ENCODE measurements around the gene SLC38A10.
A peak's percentile ranks its signal among the peaks of the same experiment; 100 is the strongest.

Gene SLC38A10

DNA sequence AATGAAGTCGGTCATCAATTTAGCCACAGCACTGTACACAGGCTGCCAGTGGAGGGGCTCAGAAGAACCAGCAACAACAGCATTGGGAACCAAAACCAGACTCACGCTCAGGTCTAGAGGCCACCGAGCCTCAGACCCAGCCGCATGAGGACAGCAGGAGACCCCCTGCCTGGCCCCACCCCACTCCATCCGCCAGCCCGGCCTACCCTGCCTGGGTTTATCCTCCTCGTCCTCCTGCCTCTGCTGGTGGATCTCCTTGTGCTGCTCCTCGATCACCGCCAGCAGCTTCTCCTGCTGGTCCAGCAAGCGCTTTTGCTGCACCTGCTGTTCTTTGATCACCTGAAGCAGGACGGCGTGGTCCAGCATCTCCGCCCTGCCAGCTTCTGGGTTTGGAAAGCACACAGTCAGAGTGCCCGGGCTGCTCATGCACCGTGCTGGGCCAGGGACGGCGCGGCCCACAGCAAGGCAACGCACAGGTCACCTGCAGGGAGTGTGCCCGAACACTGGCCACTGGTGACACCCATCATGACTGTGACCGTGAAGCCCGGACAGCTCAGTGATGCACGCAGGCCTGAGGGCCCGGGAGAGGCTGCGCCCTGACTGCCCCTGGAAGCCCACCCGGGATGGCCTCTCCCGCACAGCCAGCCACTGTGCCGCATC lies 48.3 kb downstream of the SLC38A10 start:
- Histone ChIP-seq H3K9me3 (replicated peaks in 1 of 11) (peaks cover 0 to 10% (median 0%) of the 10 kb centered on the region in 11 experiments; a peak in 6 of 22 replicates), H3K4me1 (peaks cover 0 to 54% (median 46%) of the 10 kb centered on the region in 10 experiments; a peak in 17 of 20 replicates), H3K4me3 (no peak overlapping the region), H3K27me3 (peaks cover 0 to 3% (median 0%) of the 10 kb centered on the region in 11 experiments; a peak in 2 of 22 replicates), H3K36me3 (peaks cover 13 to 57% (median 35%) of the 10 kb centered on the region in 11 experiments; a peak in 21 of 22 replicates), H3K9ac (no peak overlapping the region; a peak in 1 of 22 replicates), H3K4me2 (no peak overlapping the region), H4K20me1 (peaks cover 8 to 87% (median 72%) of the 10 kb centered on the region in 11 experiments; a peak in 21 of 22 replicates), H3K27ac (no peak overlapping the region)
- no peak for TF ChIP-seq Cebpa-rat (IDR thresholded peaks at IDR 0.05)

DNA sequence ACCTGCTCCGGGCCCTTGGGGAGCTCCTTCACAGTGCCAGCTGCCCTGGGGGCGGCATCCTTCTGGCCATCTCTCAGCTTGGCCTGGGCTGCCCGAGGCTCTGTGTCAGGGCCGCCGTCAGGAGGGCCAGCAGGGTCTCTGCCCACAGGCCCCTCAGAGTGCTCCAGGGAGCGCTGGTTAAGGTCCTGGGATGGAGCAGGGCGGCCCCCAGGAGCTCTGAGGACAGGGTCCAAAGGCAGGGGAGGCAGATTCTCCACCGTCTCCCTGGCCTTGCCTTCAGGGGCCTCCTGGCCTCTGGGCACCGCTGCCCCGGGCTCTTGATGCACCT lies 48.8 kb downstream of the SLC38A10 start:
- Histone ChIP-seq H3K4me3 (no peak overlapping the region), H3K4me1 (peaks cover 0 to 54% (median 45%) of the 10 kb centered on the region in 10 experiments; a peak in 19 of 20 replicates), H4K20me1 (peaks cover 6 to 87% (median 72%) of the 10 kb centered on the region in 11 experiments; a peak in 21 of 22 replicates), H3K27ac (no peak overlapping the region), H3K9ac (peak overlapping the region in 1 of 11 experiments; percentile 9; a peak in 1 of 22 replicates), H3K9me3 (replicated peaks in 1 of 11) (peaks cover 0 to 10% (median 0%) of the 10 kb centered on the region in 11 experiments; a peak in 6 of 22 replicates), H3K36me3 (peaks cover 17 to 62% (median 36%) of the 10 kb centered on the region in 11 experiments; a peak in 21 of 22 replicates), H3K27me3 (peaks cover 0 to 3% (median 0%) of the 10 kb centered on the region in 11 experiments; a peak in 2 of 22 replicates), H3K4me2 (no peak overlapping the region)
- no peak for TF ChIP-seq Cebpa-rat (IDR thresholded peaks at IDR 0.05)

DNA sequence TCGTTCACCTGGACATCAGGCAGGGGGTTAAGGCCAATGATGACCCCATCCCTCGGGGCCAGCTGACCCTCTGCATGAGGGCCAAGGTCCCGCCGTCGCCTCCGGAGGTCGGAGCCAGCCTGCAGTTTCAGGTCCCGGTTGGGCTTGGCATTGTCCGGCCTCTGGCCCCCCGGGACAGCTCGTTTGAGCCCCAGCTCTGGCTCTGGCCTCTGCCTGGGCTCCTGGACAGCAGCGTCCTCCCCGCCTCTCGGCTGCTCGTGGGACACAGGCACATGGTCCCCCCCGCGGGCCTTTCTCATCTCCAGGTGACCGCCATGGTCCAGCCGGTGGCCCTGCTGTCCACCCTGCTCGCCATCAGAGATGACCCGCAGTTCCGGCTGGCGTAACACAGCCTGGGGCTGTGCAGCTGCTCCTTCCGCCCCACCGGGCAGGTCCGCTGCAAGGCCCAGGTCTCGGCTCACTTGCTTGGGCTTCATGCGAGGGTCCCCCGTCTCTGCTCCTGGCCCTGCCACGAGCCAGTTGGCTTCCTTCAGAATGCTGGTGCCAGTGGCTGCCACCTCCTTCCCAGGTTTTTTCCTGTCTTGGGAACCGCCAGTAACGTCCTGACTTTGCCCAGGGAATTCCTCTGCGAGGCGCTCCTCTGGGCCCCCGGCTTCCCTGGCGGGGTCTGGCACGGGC lies 49.3 kb downstream of the SLC38A10 start:
- H3K9me3 ChIP-seq (replicated peaks in 1 of 11): peaks cover 0 to 10% (median 0%) of the 10 kb centered on the region in 11 experiments; a peak in 6 of 22 replicates
- H3K4me2 ChIP-seq: peak overlapping the region in 7 of 11 experiments; percentile 15 to 59 (median 44); a peak in 11 of 22 replicates
- H3K27ac ChIP-seq: no peak overlapping the region
- TF ChIP-seq Cebpa-rat (IDR thresholded peaks at IDR 0.05): no peak
- H3K36me3 ChIP-seq: peaks cover 22 to 62% (median 36%) of the 10 kb centered on the region in 11 experiments; a peak in 21 of 22 replicates
- H3K4me1 ChIP-seq: peaks cover 5 to 54% (median 45%) of the 10 kb centered on the region in 10 experiments
- peaks cover 0 to 3% (median 0%) of the 10 kb centered on the region in 11 experiments; a peak in 2 of 22 replicates for H3K27me3 ChIP-seq
- peaks cover 4 to 87% (median 72%) of the 10 kb centered on the region in 11 experiments; a peak in 21 of 22 replicates for H4K20me1 ChIP-seq
- no peak overlapping the region for H3K4me3 ChIP-seq
- H3K9ac ChIP-seq: peak overlapping the region in 5 of 11 experiments; percentile 1 to 27 (median 9); a peak in 3 of 22 replicates

DNA sequence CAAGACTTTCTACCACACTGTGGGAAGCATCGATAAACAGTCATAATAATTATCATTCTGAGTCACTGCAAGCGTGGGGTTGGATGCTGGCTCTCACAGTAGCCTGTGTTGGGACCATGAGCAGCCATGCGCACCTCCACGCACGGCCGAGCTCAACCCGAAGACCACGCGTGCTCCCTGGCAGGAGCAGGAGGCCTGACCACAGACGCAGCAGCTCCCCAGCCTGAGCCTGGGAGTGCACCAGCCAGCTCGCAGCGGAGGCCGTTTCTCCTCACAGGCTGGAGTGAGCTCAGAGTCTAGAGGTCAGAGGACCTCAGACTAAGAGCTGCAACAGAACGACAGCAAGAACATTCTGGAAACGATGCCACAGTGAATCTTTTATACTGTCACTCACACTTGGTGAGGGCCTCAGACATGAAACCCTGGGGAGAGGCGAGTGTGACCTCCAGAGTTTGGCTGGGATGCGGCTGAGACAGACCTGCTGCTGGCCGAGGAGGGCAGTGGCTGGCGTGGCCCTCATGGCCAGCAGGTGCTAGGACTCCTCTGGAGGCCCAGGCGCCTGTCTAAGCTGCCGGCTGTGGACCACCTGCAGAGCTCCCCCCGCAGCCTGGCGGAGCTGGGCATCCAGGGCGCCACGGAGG lies 50.0 kb downstream of the SLC38A10 start:
- Histone ChIP-seq H3K4me1 (peaks cover 11 to 54% (median 45%) of the 10 kb centered on the region in 10 experiments), H3K9ac (peak overlapping the region in 5 of 11 experiments; percentile 1 to 27 (median 13); a peak in 2 of 22 replicates), H4K20me1 (peaks cover 4 to 87% (median 72%) of the 10 kb centered on the region in 11 experiments; a peak in 21 of 22 replicates), H3K27ac (no peak overlapping the region), H3K9me3 (replicated peaks in 1 of 11) (peaks cover 0 to 7% (median 0%) of the 10 kb centered on the region in 11 experiments; a peak in 6 of 22 replicates), H3K27me3 (peaks cover 0 to 3% (median 0%) of the 10 kb centered on the region in 11 experiments; a peak in 2 of 22 replicates), H3K4me2 (peak overlapping the region in 7 of 11 experiments; percentile 15 to 59 (median 44); a peak in 12 of 22 replicates), H3K36me3 (peaks cover 19 to 58% (median 31%) of the 10 kb centered on the region in 11 experiments; a peak in 21 of 22 replicates), H3K4me3 (no peak overlapping the region)
- no peak for TF ChIP-seq Cebpa-rat (IDR thresholded peaks at IDR 0.05)

DNA sequence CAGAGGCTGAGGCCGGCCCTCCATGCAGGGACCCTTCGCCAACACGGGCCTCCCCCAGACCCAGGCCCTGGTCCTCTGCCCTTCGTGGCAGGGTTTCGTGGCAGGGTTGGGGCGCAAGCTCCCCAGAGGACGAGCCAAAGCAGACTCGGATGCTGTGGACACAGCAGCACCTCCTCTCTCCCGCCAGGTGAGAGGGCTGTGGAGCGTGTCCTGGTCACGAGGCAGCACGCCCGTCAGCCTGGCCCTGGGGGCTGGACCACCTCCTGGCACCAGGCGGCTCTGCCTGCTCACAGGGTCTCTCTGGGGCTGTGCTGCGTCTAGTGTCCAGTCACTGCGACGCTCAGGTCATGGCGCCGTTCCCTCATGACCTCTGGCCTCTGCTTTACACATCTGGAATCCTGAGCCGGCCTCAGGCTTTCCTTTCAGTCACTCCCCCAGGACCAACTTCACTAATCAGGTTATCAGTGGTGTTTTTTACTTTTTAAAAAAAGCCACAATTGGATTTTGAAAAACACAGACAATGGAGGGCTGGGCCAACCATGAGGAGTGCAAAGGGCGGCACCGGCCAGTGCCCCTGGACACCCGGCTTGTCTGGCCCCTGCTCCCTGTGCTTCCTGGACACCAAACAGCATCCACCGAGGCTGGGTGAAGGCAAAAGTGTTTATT lies 50.6 kb downstream of the SLC38A10 start:
- Histone ChIP-seq H3K9me3 (replicated peaks in 1 of 11) (peaks cover 0 to 3% (median 0%) of the 10 kb centered on the region in 11 experiments; a peak in 6 of 22 replicates), H3K9ac (peak overlapping the region in 4 of 11 experiments; percentile 1 to 27 (median 10); a peak in 2 of 22 replicates), H3K36me3 (peaks cover 12 to 51% (median 24%) of the 10 kb centered on the region in 11 experiments; a peak in 21 of 22 replicates), H3K27me3 (peaks cover 0 to 2% (median 0%) of the 10 kb centered on the region in 11 experiments; a peak in 1 of 22 replicates), H4K20me1 (peaks cover 4 to 87% (median 67%) of the 10 kb centered on the region in 11 experiments; a peak in 21 of 22 replicates), H3K4me2 (peak overlapping the region in 6 of 11 experiments; percentile 39 to 59 (median 50); a peak in 11 of 22 replicates), H3K4me1 (peaks cover 15 to 51% (median 46%) of the 10 kb centered on the region in 10 experiments), H3K4me3 (no peak overlapping the region), H3K27ac (no peak overlapping the region)
- TF ChIP-seq Cebpa-rat (IDR thresholded peaks at IDR 0.05): no peak

DNA sequence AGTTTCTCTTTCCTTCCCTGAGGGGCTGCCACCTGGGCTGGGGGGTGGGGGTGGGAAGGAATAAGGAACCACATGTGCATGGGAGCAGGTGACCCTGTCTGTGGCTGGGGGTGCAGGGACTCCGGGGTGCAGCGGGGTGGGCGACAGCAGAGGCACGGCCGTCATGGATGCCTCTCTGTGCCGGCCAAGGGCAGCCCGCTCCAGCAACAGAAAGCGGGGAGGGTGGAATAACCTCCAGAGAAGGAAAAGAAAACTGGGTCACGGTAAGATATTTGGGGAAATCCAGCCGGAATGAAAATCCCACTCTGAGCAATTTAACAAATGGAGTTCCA lies 51.8 kb downstream of the SLC38A10 start:
- H3K9ac ChIP-seq: no peak overlapping the region
- H3K4me1 ChIP-seq: peaks cover 15 to 51% (median 47%) of the 10 kb centered on the region in 10 experiments
- no peak overlapping the region for H3K4me3 ChIP-seq
- H3K27me3 ChIP-seq: no peaks in the 10 kb centered on the region
- TF ChIP-seq Cebpa-rat (IDR thresholded peaks at IDR 0.05): no peak
- H3K27ac ChIP-seq: no peak overlapping the region
- H3K36me3 ChIP-seq: peaks cover 12 to 47% (median 24%) of the 10 kb centered on the region in 11 experiments; a peak in 20 of 22 replicates
- H3K4me2 ChIP-seq: no peak overlapping the region
- peaks cover 4 to 86% (median 67%) of the 10 kb centered on the region in 11 experiments; a peak in 21 of 22 replicates for H4K20me1 ChIP-seq
- H3K9me3 ChIP-seq (replicated peaks in 1 of 11): no peaks in the 10 kb centered on the region

DNA sequence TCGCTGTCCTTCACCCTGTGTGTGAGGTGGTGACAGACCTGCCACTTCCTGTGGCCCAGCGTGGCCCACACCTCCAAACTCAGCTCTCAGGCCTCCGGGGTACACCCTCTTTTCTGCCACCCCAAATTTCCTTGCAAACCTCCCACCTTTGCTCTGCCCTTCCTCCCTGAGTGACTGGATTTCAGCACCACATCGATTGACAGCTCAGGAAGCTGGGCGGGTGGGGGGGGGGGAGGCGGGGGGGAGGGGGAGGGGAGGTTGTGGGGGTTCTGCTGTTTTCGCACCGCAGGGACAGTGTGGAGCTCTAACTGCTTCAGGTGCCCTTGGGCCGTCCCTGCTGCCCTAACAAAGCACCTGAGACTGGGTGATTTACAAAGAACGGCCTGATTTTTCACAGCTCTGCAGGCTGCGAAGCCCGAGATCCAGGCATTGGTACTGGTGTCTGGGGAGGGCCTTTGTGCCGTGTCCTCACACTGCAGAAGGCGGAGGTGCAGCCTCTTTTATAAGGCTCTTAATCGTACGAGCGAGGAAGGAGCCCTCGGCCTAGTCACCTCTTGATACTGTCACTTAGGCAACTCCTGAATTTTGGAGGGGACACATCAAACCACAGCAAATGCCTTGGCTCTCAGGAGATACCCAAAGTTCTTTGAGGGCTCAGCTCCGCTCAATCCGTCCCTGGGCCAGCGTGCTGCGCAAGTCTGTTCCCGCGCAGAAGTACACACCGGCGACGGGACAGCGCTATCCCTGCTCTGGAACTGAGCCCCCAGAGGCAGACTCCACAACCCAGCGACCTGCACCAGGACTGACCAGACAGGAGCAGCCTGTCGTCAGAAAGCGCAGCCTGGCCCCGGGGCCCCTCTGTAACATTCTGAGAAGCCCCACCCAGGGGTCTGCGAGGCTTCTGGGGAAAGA lies 52.4 kb downstream of the SLC38A10 start:
- H3K27me3 ChIP-seq: no peaks in the 10 kb centered on the region
- no peak overlapping the region for H3K27ac ChIP-seq
- H3K4me1 ChIP-seq: peaks cover 21 to 57% (median 53%) of the 10 kb centered on the region in 10 experiments
- H4K20me1 ChIP-seq: peaks cover 6 to 86% (median 73%) of the 10 kb centered on the region in 11 experiments; a peak in 21 of 22 replicates
- H3K9me3 ChIP-seq (replicated peaks in 1 of 11): no peaks in the 10 kb centered on the region
- H3K9ac ChIP-seq: no peak overlapping the region
- H3K4me3 ChIP-seq: no peak overlapping the region
- H3K36me3 ChIP-seq: peaks cover 12 to 47% (median 24%) of the 10 kb centered on the region in 11 experiments; a peak in 20 of 22 replicates
- no peak for TF ChIP-seq Cebpa-rat (IDR thresholded peaks at IDR 0.05)
- H3K4me2 ChIP-seq: peak overlapping the region in 5 of 11 experiments; percentile 4 to 93 (median 18); a peak in 4 of 22 replicates
